ENCODE data around the gene WDR35. TPM values are rescaled to one million over a fixed set of nuclear protein-coding genes. Genes with fewer than 3 reads are reported as not detected.

Gene WDR35
- total RNA-seq, 1 experiment from 2014 or later: 7.2 TPM

DNA sequence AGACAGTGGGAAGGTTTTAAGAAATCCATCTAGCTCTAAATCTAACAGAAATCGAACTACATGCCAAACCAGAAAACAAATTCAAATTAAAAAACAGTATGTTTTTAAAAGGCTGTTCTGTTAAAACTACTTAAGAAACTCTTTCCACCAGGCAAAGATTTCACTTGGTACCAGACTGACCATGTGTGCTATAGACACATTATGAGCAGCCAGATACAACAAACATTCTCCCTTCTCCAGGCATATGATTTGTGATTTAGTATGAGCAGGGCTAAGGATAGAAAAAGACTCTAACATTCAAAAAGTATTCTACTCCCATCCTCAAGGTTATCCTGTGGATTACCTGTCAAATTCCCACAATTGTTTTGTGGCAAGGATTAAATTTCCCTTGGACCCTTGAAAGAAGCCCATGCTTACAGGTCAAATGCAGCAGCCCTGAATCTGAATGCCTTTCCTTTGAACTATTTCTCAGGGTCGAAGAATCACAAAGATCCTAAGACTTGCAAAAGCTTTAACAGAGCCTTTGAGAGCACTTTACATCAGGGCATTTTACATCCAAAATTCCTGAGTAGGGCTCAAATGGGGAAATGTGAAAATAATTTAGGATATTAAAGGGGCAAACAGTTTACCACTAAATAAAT, 45.6 kb downstream of the WDR35 start:
- Histone ChIP-seq H3K9me3 (no peaks in the 10 kb centered on the region), H3K4me3 (ENCODE audit: low read depth, low read length) (no peak overlapping the region), H3K36me3 (ENCODE audit: control insufficient read depth, insufficient read depth, low read length) (no peaks in the 10 kb centered on the region), H3K27me3 (replicated peaks; ENCODE audit: control insufficient read depth, insufficient read depth, low read length) (no peaks in the 10 kb centered on the region), H3K4me1 (peaks cover 6% of the 10 kb centered on the region; the same call in 1 of the 2 replicates)
- intact Hi-C loops (cut with micrococcal nuclease; ENCODE audit: unreplicated experiment): no loop called here
- CTCF ChIA-PET: no interaction called here
- POLR2A ChIA-PET: no interaction called here
- no peak for DNase-seq
- TF ChIP-seq CTCF (IDR thresholded peaks at IDR 0.05; ENCODE audit: insufficient read depth in 1 of 2, low read depth in 1 of 2, low read length in 1 of 2, severe bottlenecking in 1 of 2, unreplicated experiment in 1 of 2): no peak
- Mint-ChIP-seq H3K9me3 (ENCODE audit: unreplicated experiment) (no peaks in the 10 kb centered on the region), H3K27me3 (ENCODE audit: insufficient read depth, unreplicated experiment) (no peaks in the 10 kb centered on the region), H3K36me3 (ENCODE audit: insufficient read depth, unreplicated experiment) (no peaks in the 10 kb centered on the region), H3K4me1 (ENCODE audit: low read depth, unreplicated experiment) (peaks cover 7% of the 10 kb centered on the region), H3K4me3 (ENCODE audit: unreplicated experiment) (no peak overlapping the region), H3K27ac (ENCODE audit: unreplicated experiment) (no peak overlapping the region)
- no TSS peak for BruUV-seq (replicated peaks)

DNA sequence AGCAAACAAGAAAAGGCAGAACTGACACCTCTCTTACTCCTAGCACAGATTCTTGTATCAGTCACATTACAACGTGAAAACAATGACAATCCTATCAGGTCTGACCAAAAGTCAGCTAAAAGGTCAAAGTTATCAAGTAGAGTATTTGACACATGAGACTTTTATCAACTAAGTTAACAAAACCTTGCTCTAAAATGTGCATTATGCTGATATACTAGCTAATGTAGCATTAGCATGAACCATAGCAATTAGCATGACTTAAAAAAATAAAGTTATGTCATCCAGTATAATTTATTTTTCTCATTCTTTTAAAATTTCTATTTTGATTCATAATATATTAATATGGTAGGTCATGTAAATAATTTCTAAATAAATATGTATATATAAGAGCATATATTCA, 46.7 kb downstream of the WDR35 start:
- Histone ChIP-seq H3K36me3 (ENCODE audit: control insufficient read depth, insufficient read depth, low read length) (no peaks in the 10 kb centered on the region), H3K4me1 (peaks cover 6% of the 10 kb centered on the region; the same call in 1 of the 2 replicates), H3K9me3 (no peaks in the 10 kb centered on the region), H3K4me3 (ENCODE audit: low read depth, low read length) (no peak overlapping the region), H3K27me3 (replicated peaks; ENCODE audit: control insufficient read depth, insufficient read depth, low read length) (no peaks in the 10 kb centered on the region)
- no TSS peak for BruUV-seq (replicated peaks)
- POLR2A ChIA-PET: no interaction called here
- intact Hi-C loops (cut with micrococcal nuclease; ENCODE audit: unreplicated experiment): no loop called here
- H3K27ac Mint-ChIP-seq (ENCODE audit: unreplicated experiment): no peak overlapping the region
- CTCF ChIA-PET: no interaction called here
- no peak for DNase-seq
- TF ChIP-seq CTCF (IDR thresholded peaks at IDR 0.05; ENCODE audit: insufficient read depth in 1 of 2, low read depth in 1 of 2, low read length in 1 of 2, severe bottlenecking in 1 of 2, unreplicated experiment in 1 of 2): no peak
- no peaks in the 10 kb centered on the region for H3K9me3 Mint-ChIP-seq (ENCODE audit: unreplicated experiment)
- no peaks in the 10 kb centered on the region for H3K27me3 Mint-ChIP-seq (ENCODE audit: insufficient read depth, unreplicated experiment)
- H3K36me3 Mint-ChIP-seq (ENCODE audit: insufficient read depth, unreplicated experiment): no peaks in the 10 kb centered on the region
- H3K4me3 Mint-ChIP-seq (ENCODE audit: unreplicated experiment): no peak overlapping the region
- H3K4me1 Mint-ChIP-seq (ENCODE audit: low read depth, unreplicated experiment): peaks cover 7% of the 10 kb centered on the region

DNA sequence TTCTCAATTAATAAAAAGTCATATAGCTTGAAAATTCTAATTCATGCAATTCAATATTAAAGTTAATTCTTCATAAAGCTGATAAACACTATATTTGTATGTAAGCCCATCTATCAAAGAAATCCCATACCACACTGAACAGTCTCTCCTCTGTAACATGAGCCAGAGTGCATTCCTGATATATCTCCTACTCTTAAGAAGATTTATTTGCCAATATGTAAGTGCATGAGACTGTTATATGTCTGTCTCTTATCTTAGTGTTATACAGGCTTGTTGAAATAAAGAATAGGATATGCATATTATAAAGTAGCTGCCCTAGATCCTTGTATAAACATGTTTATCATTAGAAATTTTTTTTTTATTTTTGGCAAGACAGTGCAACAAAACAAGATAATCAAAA, 47.7 kb downstream of the WDR35 start:
- TF ChIP-seq CTCF (IDR thresholded peaks at IDR 0.05; ENCODE audit: insufficient read depth in 1 of 2, low read depth in 1 of 2, low read length in 1 of 2, severe bottlenecking in 1 of 2, unreplicated experiment in 1 of 2): no peak
- no peak overlapping the region for H3K4me3 Mint-ChIP-seq (ENCODE audit: unreplicated experiment)
- intact Hi-C loops (cut with micrococcal nuclease; ENCODE audit: unreplicated experiment): no loop called here
- H3K4me1 Mint-ChIP-seq (ENCODE audit: low read depth, unreplicated experiment): peaks cover 7% of the 10 kb centered on the region
- H3K27ac Mint-ChIP-seq (ENCODE audit: unreplicated experiment): no peak overlapping the region
- H3K27me3 Mint-ChIP-seq (ENCODE audit: insufficient read depth, unreplicated experiment): no peaks in the 10 kb centered on the region
- H3K9me3 Mint-ChIP-seq (ENCODE audit: unreplicated experiment): no peaks in the 10 kb centered on the region
- POLR2A ChIA-PET: no interaction called here
- Histone ChIP-seq H3K27me3 (replicated peaks; ENCODE audit: control insufficient read depth, insufficient read depth, low read length) (no peaks in the 10 kb centered on the region), H3K4me1 (peaks cover 6% of the 10 kb centered on the region; the same call in 1 of the 2 replicates), H3K9me3 (no peaks in the 10 kb centered on the region), H3K4me3 (ENCODE audit: low read depth, low read length) (no peak overlapping the region), H3K36me3 (ENCODE audit: control insufficient read depth, insufficient read depth, low read length) (no peaks in the 10 kb centered on the region)
- CTCF ChIA-PET: no interaction called here
- no TSS peak for BruUV-seq (replicated peaks)
- no peak for DNase-seq
- H3K36me3 Mint-ChIP-seq (ENCODE audit: insufficient read depth, unreplicated experiment): no peaks in the 10 kb centered on the region
